Measurements from ENCODE around the gene OTOG.

OTOG gene

DNA sequence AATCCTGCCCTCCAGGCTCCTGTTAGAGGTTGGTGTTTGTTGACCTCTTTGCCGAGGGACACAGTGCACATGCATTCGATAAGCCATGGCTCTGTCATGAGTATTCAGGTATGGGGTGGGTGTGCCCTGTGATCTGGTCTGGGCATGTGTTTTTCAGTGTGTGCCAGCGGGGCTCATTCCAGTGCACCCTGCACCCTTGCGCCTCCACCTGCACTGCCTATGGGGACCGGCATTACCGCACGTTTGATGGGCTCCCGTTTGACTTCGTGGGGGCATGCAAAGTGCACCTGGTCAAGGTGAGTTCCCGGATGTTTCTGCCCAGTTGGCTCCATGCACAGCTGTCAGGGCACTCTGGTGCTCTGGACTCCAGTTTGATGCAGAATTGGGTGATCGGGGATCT, 44.2 kb downstream of the OTOG start:
- DNase-seq: no peak

DNA sequence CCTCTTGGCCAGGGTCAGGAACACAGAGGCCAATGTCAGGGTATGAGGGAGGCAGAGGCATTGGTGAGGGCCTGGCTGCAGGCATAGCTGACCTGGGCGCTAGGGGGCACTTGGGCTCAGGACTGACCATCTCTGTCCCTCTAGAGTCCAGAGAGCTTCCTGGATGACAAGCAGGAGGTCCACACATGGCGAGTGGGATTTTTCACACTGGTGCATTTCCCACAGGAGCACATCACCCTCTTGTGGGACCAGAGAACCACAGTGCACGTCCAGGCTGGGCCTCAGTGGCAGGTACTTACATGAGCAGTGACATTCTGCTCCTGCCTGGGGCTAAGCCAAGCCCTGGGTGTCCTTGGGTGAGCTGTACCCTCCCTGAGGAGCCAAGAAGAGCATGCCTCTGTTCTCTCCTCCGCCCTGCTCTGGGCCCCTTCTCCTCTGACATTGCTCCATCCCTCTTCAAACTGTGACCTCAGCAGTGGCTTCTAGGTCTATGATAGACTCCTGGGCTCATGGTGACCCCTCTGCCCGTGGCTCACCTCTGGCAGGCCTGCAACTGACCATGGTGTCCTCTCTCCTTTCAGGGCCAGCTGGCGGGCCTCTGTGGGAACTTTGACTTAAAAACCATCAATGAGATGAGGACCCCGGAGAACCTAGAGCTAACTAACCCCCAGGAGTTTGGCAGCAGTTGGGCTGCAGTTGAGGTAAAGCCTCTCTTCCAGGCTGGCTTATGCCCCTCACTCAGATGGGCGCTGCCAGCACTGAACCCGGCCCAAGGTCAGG, 46.6 kb downstream of the OTOG start:
- DNase-seq: no peak

DNA sequence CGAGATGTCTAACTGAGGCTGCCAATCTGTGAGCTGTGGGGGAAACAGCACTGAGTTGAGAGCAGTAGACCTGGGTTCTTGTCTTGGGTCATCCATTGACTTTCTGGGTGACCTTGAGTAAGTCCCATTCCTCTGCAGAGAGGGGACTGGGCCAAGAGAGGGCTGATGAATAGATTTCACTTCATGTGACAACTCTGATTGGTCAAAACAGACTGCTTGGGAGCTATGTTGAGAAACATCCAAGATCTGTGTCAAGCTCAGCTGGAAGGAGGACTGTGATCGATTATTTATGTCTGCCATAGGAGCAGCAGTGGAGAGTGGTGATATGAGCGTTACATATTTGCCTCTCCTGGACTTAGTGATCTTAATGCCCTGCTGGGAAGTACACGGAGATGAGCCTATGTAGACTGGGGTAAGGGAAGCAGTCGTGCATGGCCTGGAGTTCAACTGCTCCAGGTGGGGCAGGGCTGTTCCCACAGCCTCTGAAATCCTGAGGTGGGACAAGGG, 47.7 kb downstream of the OTOG start:
- no peak for DNase-seq

DNA sequence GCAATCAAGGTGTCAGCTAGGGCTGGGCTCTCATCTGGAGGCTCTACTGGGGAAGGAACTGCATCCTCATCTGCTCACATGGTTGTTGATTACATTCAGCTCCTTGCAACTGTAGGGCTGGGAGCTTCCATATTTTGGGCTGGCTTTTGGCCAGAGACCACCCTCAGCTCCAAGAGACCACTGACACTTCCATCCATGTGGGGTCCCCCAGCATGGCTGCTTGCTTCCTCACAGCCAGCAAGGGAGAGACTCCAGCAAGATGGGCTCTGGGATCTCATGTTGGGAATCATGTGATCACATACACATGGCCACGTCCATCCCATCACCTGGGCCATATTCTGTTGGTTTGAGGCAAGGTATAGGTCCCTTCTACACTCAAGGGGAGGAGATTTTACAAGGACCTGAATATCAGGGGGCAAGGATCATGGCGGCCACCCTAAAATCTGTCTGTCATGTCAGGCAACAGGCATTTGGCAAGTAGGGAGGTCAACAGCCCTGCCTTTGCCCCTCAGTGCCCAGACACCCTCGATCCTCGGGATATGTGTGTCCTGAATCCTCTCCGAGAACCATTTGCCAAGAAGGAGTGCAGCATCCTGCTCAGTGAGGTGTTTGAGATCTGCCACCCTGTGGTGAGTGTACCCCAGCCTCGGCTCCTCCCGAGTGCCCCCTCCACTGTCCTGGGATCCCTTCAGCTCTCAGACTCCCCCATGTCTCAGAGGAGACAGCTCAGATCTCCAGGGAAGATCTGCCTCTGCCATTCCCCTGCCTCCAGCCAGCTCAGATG, 48.7 kb downstream of the OTOG start:
- no peak for DNase-seq

DNA sequence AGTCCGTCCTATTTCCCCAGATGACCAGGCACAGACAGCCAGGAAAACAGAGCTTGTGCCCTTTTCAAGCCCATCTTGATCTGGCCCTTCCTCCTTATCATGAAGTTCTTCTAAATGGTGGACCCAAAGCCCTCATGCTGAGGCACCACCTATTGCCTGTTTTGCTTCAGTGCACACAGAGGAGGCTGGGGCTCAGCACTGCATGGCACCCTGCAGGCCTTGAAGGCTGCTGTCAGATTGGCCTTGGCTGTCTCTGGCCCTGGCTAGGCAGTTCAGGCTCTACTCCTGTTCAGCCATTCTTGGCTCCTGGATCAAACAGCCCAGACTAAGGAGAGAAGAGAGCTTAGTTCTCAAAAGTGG, 49.2 kb downstream of the OTOG start:
- DNase-seq: no peak

DNA sequence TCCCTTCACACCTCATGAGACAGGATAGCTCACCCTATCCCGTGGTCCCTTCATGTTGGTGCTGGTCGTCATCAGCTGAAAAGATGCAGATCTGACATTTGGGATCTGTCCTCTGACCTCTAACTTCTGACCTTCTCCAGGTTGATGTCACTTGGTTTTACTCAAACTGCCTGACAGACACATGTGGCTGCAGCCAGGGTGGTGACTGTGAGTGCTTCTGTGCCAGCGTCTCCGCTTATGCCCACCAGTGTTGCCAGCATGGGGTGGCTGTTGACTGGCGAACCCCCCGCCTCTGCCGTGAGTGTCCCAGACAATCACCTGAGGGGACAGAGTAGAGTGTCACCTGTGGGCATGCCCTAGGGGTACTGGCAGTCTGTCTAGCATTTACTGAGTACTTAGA, 49.7 kb downstream of the OTOG start:
- no peak for DNase-seq

DNA sequence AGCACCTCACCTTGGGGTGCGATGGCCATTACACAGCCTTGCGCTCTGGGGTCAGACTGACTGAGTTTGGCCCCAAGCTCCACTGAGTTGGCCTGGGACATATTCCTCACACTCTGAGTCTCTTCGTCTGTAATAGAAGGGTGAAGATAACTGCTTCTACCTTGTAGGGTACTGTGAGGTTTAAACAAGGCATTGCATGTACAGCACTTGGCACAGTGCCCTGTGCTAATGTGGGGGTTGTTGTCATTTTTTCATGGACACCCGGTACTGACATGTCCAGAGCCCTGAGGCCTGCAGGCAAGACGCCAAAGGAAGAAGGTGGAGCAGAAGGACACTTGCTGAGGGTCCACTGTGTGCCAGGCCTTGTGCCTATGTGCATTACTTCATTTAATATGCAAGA, 50.7 kb downstream of the OTOG start:
- DNase-seq: peak in 1 of 3 experiments; percentile 8

DNA sequence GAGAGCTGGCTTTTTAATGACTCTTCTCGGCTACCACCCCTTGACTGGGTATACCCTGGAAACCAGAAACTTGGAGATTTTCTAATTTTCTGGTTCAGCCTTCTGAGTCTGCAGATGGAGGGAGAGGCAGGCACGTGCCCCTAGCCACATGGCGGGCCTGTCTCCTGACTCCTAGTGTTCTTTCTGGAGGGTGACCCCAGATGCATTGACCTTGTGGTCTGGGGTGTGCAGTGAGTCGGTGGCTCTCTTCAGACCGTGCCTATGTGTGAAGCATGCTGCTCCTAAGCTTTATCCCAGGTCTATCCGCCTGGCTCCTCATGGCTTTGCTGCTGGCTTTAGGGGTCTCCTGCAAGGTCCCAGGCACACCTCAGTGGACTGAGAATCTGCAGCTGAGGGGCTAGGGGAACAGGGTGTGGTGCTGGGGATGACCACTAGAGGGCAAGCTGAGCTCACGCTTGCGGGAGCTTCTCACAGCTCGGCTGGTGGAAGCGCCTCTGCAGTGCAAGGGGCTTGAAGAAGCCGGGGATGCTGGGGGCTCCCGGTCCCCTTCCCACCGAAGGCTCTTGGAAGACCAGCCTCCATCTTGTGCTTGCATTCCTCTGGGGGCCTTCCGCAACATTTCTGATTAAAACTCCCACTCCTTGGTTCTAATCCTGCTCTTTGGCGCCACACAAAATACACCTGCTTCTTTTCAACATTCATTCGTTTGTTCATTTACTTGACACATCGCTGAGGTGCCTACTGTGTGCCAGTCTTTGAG, 51.8 kb downstream of the OTOG start:
- DNase-seq: peak; percentile 55 to 75 (median 75)

DNA sequence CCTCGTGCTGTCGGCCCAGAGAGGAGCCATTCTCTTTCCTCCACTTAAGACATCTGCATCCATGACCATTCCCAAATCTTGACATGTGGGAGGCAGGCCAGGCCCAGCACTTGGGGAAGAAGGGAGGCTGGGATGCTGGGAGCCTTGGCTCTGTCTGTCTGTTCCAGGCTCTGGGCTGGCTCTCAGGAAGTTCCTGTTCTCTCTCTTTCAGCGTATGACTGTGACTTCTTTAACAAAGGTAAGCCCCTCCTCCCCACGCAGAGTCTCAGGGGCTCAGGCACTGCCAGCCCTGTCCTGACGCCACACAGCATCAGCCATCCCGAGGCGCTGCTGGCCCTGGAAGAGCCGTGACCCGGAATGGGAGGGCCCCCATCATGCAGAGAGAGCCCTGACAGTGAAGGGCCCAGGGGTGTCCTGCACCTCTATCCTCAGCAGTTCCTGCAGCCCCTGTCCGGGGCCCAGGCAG, 52.4 kb downstream of the OTOG start:
- no peak for DNase-seq

DNA sequence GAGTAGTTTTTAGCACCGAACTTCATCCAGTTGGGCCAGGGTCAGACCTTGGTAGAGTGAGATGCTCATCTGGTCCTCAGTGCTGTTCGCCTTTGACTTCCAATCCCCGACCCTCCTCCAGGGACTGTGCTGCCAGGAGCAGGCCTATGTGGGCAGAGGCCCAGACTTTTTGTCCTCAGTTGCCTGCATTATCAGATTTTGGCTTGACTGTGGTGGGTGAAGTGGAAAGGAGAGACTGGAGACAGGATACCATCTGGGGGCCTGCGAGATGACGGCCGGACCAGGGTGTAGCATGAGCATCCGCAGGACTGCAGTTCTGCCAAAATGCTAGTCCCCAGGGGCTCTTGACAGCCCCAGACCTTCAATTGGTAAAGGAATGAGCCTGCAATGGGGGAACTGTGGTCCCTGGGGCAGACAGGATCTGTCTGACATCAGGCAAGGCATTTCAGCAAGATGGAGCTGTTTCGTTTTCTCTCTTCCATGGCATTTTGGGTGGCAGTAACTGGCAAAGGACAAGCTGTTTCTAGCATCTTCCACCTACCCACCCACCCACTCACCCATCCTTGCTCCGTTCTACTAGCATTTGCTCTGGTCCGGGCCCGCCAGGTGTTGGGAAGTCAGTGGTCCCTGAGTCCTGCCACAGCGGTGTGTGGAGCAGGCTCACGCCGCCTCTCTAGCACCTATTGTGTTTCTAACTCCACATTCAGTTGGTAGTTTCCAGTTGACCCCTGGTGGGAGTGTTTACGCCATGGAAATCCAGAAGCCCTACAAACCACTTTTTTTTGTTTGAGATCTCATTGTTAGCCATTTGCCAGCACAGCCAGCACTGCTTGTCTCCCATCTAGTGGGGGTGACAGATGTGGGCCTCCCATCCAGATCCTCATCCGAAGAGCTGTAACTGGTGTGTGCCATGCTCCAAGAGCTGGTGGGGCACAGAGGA, 53.5 kb downstream of the OTOG start:
- DNase-seq: no peak

DNA sequence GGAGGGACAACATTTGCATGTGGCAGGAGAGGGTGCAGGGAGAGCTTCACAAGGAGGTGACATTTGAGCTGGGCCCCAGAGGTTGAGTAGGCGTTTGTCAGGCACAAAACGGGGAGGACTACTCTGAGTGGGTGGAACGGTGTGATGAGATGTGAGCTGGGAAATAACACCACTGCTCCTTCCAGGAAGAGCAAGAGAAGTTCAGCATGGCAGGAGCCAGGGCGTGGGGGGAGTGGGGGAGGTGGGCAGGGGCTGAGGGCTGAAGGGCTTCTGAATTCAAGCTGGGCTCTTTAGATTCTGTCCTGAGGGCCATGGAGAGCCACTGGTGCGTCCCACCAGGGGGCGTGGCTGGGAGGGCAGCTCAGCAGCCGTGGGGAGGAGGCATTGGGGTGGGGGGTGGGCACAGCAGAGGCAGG, 54.2 kb downstream of the OTOG start:
- DNase-seq: peak in 1 of 3 experiments; percentile 18

DNA sequence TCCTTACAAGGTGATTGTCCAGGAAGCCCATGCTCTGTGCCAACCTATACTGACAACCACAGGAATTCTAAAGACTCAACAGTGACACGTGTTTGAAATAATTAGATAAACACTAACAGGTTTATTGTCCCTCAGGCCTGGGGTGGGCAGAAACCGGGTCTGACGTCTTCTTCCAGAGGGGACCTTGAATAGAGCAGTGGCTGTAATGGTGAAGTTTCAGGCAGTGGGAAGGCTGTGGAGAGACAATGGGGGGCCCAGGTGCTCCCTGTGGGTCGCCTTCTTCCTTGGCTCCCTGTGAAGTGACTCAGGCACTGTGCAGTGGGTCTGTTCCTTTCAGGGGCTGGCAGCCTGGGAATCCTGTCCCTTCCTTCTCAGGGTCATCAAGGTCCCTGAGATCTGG, 54.6 kb downstream of the OTOG start:
- DNase-seq: no peak

DNA sequence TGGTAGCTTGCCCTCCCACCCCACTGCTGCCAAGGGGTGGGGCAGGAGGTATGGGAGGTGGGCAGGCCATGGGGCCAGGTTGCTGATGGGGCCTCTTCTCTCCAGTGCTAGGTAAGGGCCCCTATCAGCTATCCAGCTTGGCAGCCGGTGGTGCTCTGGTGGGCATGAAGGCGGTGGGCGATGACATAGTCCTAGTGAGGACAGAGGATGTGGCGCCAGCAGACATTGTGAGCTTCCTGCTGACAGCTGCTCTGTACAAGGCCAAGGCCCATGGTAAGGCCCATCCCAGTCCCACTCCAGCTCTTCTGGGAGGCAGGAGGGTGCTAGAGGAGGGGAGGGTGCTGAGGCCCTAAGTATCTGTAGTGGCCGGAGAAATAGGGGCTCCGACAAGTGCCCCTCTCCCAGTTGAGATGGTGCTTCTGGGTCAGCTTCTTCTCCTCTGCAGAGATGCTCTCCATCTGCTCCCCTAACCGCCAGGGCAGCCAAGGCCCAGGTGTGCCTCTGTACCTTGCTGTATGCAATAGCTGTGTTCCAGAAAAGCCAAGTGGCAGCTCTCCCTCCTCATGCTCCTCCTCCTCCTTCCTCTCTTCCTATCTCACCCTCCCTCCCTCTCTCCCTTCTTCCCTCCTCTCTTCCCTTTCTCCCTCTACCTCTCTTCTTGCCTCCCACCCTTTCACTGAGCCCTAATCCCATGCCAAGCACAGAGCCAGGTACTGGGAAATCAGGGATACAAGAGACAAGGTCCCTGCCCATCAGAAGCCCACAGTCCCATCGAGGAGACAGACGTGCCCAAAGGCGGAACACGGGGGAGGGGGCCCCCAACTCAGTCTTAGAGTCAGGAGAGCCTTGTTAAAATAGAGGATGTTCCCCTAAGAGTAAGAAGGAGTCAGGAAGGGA, 55.3 kb downstream of the OTOG start:
- DNase-seq: no peak

DNA sequence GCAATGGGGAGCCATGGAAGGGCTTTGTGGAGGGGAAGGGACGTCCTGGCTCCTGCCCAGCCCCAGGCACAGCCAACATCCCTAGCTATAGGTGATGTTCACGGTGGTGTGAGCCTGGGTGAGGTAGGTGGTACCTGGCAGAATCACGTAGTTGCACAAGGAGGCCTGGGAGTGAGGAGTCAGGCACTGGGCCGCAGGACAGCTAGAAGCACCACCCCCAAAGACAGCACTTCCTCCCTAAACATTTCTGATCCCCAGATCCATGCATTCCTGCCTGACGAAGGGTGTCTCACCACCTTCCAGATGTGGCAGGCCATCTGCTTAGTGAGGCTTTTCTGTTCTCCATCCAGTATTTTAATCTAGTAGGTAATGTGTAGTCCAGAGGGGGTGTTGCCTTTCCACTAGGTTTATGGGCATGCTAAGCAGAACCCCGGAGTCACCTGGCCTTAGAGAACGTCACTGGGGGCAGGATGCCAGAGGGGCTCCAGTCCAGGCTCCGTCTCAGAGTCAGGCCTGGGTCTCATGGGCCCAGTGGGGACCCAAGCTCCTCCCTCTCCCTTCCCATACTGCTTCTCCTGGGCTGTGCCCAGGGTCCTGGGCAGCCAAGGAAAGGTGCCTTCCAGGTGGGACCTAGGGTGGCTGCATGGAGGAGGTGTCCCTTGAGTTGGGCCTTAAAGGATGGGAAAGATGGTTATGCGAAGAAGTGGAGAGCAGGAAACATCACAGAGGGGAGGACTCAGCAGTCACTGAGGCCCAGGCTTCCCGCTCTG, 56.2 kb downstream of the OTOG start:
- DNase-seq: no peak

DNA sequence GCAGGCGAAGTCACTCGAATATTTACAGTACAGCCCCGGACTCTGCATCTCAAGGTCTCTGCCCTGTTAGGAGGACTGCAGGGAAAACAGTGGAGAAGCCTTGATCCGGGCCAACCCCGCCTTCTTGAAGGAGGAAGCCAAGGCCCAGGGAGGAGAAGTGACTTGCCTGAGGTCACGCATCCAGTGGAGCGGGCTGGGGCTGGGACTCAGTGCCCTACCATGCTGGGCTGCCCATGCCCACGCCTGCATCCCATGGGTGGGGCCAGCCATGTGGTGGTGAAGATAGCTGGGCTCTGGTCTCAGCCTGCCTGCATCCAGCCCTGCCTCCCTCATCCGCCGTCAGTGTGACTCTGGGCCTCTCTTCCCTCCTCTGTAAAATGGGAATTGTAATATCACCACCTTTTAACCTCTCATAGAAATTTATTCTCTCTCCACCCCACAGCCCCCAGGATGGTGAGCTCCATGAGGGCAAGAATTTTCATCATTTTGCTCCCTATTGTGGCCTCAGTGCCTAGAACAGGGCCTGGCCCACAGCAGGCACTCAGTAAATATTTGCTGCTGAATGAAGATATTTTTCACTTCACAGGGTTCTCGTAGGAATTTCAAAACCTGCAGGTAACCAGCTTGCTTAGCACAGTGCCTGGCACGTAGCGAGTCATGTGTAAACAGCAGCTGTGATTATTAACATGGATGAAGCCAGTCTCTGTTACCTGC, 57.3 kb downstream of the OTOG start:
- DNase-seq: no peak

DNA sequence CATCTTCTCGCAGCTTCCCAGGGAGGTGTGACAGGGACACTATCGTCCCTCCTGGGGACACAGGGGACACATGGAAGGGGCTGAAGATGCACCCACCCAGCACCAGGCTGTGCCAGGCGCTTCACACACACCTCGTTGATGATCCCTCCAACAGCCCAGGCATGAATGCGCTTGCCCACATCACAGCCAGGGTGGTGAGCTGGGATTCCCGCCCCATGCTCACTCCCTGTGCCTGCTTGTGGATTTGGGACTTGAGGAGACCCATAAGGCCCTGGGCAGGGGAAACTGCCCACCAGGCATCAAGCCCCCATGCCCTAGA, 57.8 kb downstream of the OTOG start:
- no peak for DNase-seq

DNA sequence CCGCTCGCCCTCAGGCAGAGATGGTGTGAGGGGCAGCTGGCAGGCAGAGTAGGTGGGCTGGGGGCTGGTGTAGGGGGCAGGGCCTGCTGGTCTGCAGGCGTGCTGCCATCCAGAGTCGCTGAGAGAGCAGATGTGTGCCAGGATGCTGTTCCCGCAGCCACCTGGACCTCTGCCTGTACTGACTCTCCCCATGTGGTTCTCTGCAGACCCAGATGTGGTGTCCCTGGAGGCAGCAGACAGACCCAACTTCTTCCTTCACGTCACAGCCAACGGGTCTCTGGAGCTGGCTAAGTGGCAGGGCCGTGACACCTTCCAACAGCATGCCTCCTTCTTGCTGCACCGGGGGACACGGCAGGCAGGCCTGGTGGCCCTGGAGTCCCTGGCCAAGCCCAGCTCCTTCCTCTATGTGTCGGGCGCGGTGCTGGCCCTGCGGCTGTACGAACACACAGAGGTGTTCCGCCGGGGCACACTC, 58.6 kb downstream of the OTOG start:
- DNase-seq: no peak

DNA sequence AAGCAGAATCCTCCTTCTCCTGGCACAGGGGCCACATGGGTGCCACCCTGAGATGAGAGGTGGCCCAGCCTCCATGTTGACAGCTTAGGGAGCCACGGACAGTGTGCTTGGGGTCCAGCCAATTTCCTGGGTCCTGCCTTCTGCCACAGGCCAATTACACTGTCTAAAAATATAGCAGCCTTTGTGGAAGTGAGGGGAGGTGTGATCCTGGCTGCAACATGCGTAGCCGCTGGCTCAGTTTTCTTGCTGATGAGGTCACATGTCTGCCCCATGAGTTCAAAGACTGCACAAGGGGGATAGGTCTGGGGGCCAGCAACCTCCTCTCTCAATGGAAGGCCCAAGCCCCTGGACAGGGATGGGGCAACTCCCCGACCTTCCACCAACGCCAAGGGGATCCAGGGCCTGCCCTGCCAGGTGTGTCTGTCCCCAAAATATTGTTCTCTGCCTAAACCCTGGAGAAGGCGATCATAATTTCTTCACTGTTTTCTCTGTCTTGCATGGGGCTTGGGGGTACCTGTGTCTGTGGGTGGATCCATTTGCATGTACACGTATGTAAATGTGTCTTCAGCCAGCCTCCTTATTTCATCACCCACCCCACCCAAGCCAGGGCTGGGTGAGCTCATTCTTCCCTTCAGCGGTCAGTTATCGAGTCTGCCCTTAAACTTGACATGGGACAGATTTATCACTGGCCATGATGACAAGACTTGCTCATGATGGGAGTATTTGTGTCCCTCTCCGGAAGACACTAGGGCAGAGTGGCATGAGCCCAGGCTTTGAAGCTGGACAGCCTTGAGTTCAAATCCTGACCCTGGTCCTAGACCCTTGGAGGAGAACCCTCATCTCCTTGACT, 59.4 kb downstream of the OTOG start:
- no peak for DNase-seq

DNA sequence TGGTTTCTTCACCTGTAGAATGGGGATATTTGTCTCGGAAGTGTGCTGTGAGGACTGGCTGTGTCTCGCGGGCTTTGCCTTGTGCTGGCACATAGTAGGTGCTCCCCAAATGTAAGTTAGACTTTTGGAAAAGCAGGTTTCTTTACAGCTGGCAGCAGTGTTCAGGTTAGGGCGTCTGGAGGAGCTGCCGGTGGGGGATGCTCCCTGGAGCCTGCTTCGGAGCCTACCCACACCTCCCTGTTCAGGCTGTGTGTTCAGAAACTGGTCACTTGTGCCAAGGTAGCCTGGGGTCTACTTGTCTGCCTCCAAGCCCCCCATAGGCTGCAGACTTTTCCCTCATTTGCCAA, 60.0 kb downstream of the OTOG start:
- no peak for DNase-seq
